IMR-90 (cell line): ENCODE results near the gene RPS6KA5. TPM values are rescaled to one million over a fixed set of nuclear protein-coding genes. Genes with fewer than 3 reads are reported as not detected.

Experiments used
- ATAC-seq: fragments of 200-7000 bp; cut with Tn5 transposase; 2 replicates; pipeline ENCODE4 v1.9.1; 2020; ENCODE audit warnings: low read depth, mild to moderate bottlenecking, moderate library complexity
- BruUV-seq: library from RNA; stranded (reverse); fragments of 400-500 nt; replicated peaks from 2 replicates; lab custom pipeline; 2021; lab: Mats Ljungman, UMichigan
- CTCF ChIA-PET: fragments of 300-600 bp; formaldehyde crosslinking; extraction: SDS; loops from one replicate; lab custom pipeline; 2021; ENCODE audit warnings: antibody characterized with exemption; lab: Yijun Ruan, JAX
- POLR2A ChIA-PET: fragments of 300-600 bp; sonication (Branson Sonifier 250); formaldehyde crosslinking; loops from one replicate; lab custom pipeline; 2022; ENCODE audit warnings: antibody characterized with exemption; ENCODE audit not compliant: unreplicated experiment; lab: Charles Lee
- DNase-seq: peaks from one replicate; pipeline ENCODE4 v3.0.0; 2013
- H2AFZ ChIP-seq: replicated peaks from 2 replicates; pipeline ENCODE3; 2013; ENCODE audit warnings: low read length, mild to moderate bottlenecking; ENCODE audit not compliant: poor library complexity
- H2AK5ac ChIP-seq: 2 replicates; pipeline ENCODE4 v1.6.1; 2013; ENCODE audit warnings: low read depth, low read length, inconsistent platforms
- H2AK9ac ChIP-seq: replicated peaks from 2 replicates; pipeline ENCODE3; 2013; ENCODE audit warnings: mild to moderate bottlenecking, low read depth, low read length, moderate library complexity; ENCODE audit not compliant: poor library complexity
- H2BK120ac ChIP-seq: 2 replicates; pipeline ENCODE4 v1.6.1; 2013; ENCODE audit warnings: low read depth, low read length, inconsistent platforms
- H2BK15ac ChIP-seq: 3 replicates; pipeline ENCODE4 v1.6.1; 2013; ENCODE audit warnings: low read depth, low read length, inconsistent platforms
- H2BK20ac ChIP-seq: 2 replicates; pipeline ENCODE4 v1.6.1; 2013; ENCODE audit warnings: low read depth, mild to moderate bottlenecking, inconsistent platforms, low read length, moderate library complexity
- H2BK5ac ChIP-seq: 2 replicates; pipeline ENCODE4 v1.6.1; 2013; ENCODE audit warnings: mild to moderate bottlenecking, low read depth, low read length, inconsistent platforms; ENCODE audit not compliant: poor library complexity, severe bottlenecking
- H3K14ac ChIP-seq: replicated peaks from 2 replicates; pipeline ENCODE4 v1.6.1; 2013; ENCODE audit warnings: low read depth, low read length, inconsistent platforms
- H3K18ac ChIP-seq: 2 replicates; pipeline ENCODE4 v1.6.1; 2013; ENCODE audit warnings: low read depth, low read length, control low read depth
- H3K23ac ChIP-seq: 2 replicates; pipeline ENCODE4 v1.6.1; 2013; ENCODE audit warnings: low read depth, low read length, inconsistent platforms
- H3K27ac ChIP-seq: 2 replicates; pipeline ENCODE4 v1.5.1; 2013; ENCODE audit warnings: mild to moderate bottlenecking, control low read depth, low read length; ENCODE audit not compliant: insufficient read depth
- H3K27me3 ChIP-seq: 2 replicates; pipeline ENCODE4 v1.6.1; 2013; ENCODE audit warnings: low read length; ENCODE audit not compliant: control insufficient read depth, insufficient read depth
- H3K36me3 ChIP-seq: 2 replicates; pipeline ENCODE4 v1.6.1; 2013; ENCODE audit warnings: low read length, mixed read lengths; ENCODE audit not compliant: control insufficient read depth, insufficient read depth
- H3K4ac ChIP-seq: 2 replicates; pipeline ENCODE4 v1.6.1; 2013; ENCODE audit warnings: low read depth, low read length, inconsistent platforms
- H3K4me1 ChIP-seq: 2 replicates; pipeline ENCODE4 v1.6.1; 2013; ENCODE audit warnings: low read length, mixed read lengths; ENCODE audit not compliant: control insufficient read depth, insufficient read depth
- H3K4me2 ChIP-seq: 2 replicates; pipeline ENCODE4 v1.6.1; 2013; ENCODE audit warnings: low read depth, mild to moderate bottlenecking, control low read depth, low read length, moderate library complexity
- H3K4me3 ChIP-seq: 2 replicates; pipeline ENCODE4 v1.5.1; 2013; ENCODE audit warnings: low read depth, mild to moderate bottlenecking, control low read depth, low read length, moderate library complexity; ENCODE audit not compliant: insufficient read depth
- H3K56ac ChIP-seq: 2 replicates; pipeline ENCODE4 v1.6.1; 2013; ENCODE audit warnings: low read length, inconsistent platforms; ENCODE audit not compliant: insufficient read depth; ENCODE audit errors: extremely low read depth
- H3K79me1 ChIP-seq, 2 experiments: 2 replicates each; pipeline ENCODE4 v1.6.1; 2013; ENCODE audit warnings: low read length in 2 of 2, inconsistent platforms in 1 of 2, low read depth in 1 of 2
- H3K9ac ChIP-seq: 2 replicates; pipeline ENCODE4 v1.6.1; 2013; ENCODE audit warnings: low read depth, low read length, control low read depth
- H3K9me1 ChIP-seq: 2 replicates; pipeline ENCODE4 v1.6.1; 2013; ENCODE audit warnings: low read length, inconsistent platforms; ENCODE audit not compliant: insufficient read depth
- H3K9me3 ChIP-seq: 2 replicates; pipeline ENCODE4 v1.6.1; 2013; ENCODE audit warnings: low read length; ENCODE audit not compliant: control insufficient read depth, insufficient read depth
- H4K20me1 ChIP-seq: 2 replicates; pipeline ENCODE4 v1.6.1; 2013; ENCODE audit warnings: low read length, inconsistent platforms; ENCODE audit not compliant: insufficient read depth
- H4K5ac ChIP-seq: 2 replicates; pipeline ENCODE4 v1.6.1; 2013; ENCODE audit warnings: mild to moderate bottlenecking, low read depth, low read length, control low read depth
- H4K8ac ChIP-seq, 2 experiments: 2 replicates each; pipeline ENCODE4 v1.6.1; 2013; ENCODE audit warnings: low read depth in 2 of 2, low read length in 2 of 2, control low read depth in 1 of 2, inconsistent platforms in 1 of 2
- H4K91ac ChIP-seq: 2 replicates; pipeline ENCODE4 v1.6.1; 2013; ENCODE audit warnings: low read depth, low read length, inconsistent platforms; ENCODE audit not compliant: insufficient read depth
- BHLHE40 ChIP-seq: fragments of 150-350 bp; IDR thresholded peaks from 2 replicates; pipeline ENCODE4 v1.6.1; 2016; ENCODE audit warnings: mild to moderate bottlenecking, low read depth, low read length
- CEBPB ChIP-seq: IDR thresholded peaks from 2 replicates; pipeline ENCODE4 v1.6.1; 2012; ENCODE audit warnings: low read depth, low read length, improper control_type of control experiment
- CHD1 ChIP-seq: IDR thresholded peaks from 2 replicates; pipeline ENCODE4 v1.6.1; 2012; ENCODE audit warnings: low read depth, low read length, improper control_type of control experiment
- FOS ChIP-seq: fragments of 150-350 bp; IDR thresholded peaks from 2 replicates; pipeline ENCODE4 v1.6.1; 2016; ENCODE audit warnings: low read depth, low read length
- MAFK ChIP-seq: IDR thresholded peaks from 2 replicates; pipeline ENCODE4 v1.6.1; 2012; ENCODE audit warnings: low read depth, low read length, improper control_type of control experiment
- MAZ ChIP-seq: IDR thresholded peaks from 2 replicates; pipeline ENCODE4 v1.6.1; 2012; ENCODE audit warnings: low read depth, mild to moderate bottlenecking, low read length, improper control_type of control experiment, moderate library complexity, borderline replicate concordance
- MXI1 ChIP-seq: IDR thresholded peaks from 2 replicates; pipeline ENCODE4 v1.6.1; 2012; ENCODE audit warnings: low read depth, mild to moderate bottlenecking, low read length, moderate library complexity, borderline replicate concordance
- NFE2L2 ChIP-seq: fragments of 150-350 bp; IDR thresholded peaks from 2 replicates; pipeline ENCODE4 v1.6.1; 2016; ENCODE audit warnings: low read depth, mild to moderate bottlenecking, low read length
- POLR2A ChIP-seq: IDR thresholded peaks from 2 replicates; pipeline ENCODE4 v1.6.1; 2012; ENCODE audit warnings: mild to moderate bottlenecking, low read depth, low read length
- RAD21 ChIP-seq: IDR thresholded peaks from 2 replicates; pipeline ENCODE4 v1.6.1; 2012; ENCODE audit warnings: low read length, improper control_type of control experiment
- RCOR1 ChIP-seq: IDR thresholded peaks from 2 replicates; pipeline ENCODE4 v1.6.1; 2012; ENCODE audit warnings: mild to moderate bottlenecking, low read length, improper control_type of control experiment; ENCODE audit not compliant: insufficient replicate concordance
- RFX5 ChIP-seq: IDR thresholded peaks from 2 replicates; pipeline ENCODE4 v1.8.0; 2012; ENCODE audit warnings: low read depth, mild to moderate bottlenecking, low read length, moderate library complexity
- SMC3 ChIP-seq: fragments of 150-350 bp; IDR thresholded peaks from 2 replicates; pipeline ENCODE4 v1.6.1; 2016; ENCODE audit warnings: low read depth, mild to moderate bottlenecking, antibody characterized with exemption, low read length, moderate library complexity
- WGBS, 2 experiments: methylation state at CpG; one replicate each; pipeline versions ENCODE4 v1.1.5 to v1.1.7; 2013; ENCODE audit warnings: missing lambda C conversion rate in 2 of 2; ENCODE audit not compliant: insufficient read length in 1 of 2; ENCODE audit errors: extremely low coverage in 2 of 2; 5-methylcytosine and 5-hydroxymethylcytosine counted together
- dilution Hi-C: fragments of 300-500 bp; cut with HindIII; formaldehyde crosslinking; loops from one replicate; pipeline ENCODE4 v1.14.3; 2018; ENCODE audit warnings: low sequenced_read_pairs; ENCODE audit not compliant: unreplicated experiment
- in situ Hi-C: fragments of 300-500 bp; cut with MboI; formaldehyde crosslinking; loops from 3 replicates; pipeline ENCODE4 v1.14.3; 2019; ENCODE audit warnings: low sequenced_read_pairs, inconsistent platforms, mixed read lengths
- intact Hi-C: fragments of 100-400 bp; cut with micrococcal nuclease; formaldehyde crosslinking; loops from 2 replicates; pipeline ENCODE4 v1.10.0; 2022
- polyA plus RNA-seq, 3 experiments: library from polyadenylated mRNA; depleted of rRNA; stranded (reverse); fragments of >200 nt; gene quantifications; 2 replicates each; pipeline ENCODE4 v1.2.3, GENCODE V29; 2012; ENCODE audit warnings: low replicate concordance in 1 of 3
- total RNA-seq: library from RNA; depleted of rRNA; stranded (reverse); fragments of >200 nt; gene quantifications from 2 replicates; pipeline ENCODE4 v1.2.3, GENCODE V29; 2012
- TF ChIP-seq, protein P1 (sequence below): fragments of 150-350 bp; IDR thresholded peaks from 2 replicates; pipeline ENCODE4 v1.6.1; 2017; ENCODE audit warnings: mild to moderate bottlenecking, antibody characterized with exemption, low read length, low read depth
- TF ChIP-seq, protein P2 (sequence below): conservative IDR thresholded peaks from 2 replicates; pipeline ENCODE4 v1.5.1; 2012; ENCODE audit warnings: mild to moderate bottlenecking, low read depth, low read length, improper control_type of control experiment
- TF ChIP-seq, protein P3 (sequence below): fragments of 150-350 bp; IDR thresholded peaks from 2 replicates; pipeline ENCODE4 v1.6.1; 2016; ENCODE audit warnings: low read depth, mild to moderate bottlenecking, low read length, moderate library complexity, borderline replicate concordance

RPS6KA5 gene
- total and polyA plus RNA-seq, 2 of the 4 experiments (the other 2 are of a cell fraction) = 0.36 TPM

DNA sequence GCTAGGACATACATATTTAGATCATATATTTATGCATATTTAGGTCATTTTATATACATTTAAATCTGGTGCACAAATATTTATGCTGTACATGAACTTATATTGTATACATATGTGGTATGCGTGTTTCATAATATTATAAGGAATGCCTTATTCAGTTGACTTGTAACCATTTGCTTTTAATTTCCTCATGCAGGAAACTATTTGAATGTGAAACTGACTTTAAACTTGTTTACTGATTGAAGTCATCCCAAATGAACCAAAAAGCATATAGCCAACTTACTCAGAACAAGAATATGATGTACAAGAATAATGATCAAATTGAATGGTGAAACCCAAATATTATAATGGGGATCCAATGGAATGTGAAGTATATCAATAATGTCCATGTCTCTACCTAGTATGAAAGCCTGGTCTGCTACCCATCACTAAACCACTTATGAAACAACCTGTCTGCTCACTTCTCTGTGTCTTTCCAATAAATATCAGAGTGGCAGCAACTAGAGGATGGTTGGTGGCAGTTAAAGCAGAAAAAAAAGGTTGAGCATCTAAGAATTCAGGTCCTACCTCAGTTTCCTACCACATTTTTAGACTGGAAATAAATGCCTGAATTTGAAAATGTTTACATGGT is 38.3 kb downstream of the RPS6KA5 start:
- Histone ChIP-seq H3K9me1 (no peaks in the 10 kb centered on the region), H3K4ac (no peak overlapping the region), H4K91ac (no peak overlapping the region), H2BK15ac (no peak overlapping the region), H3K9ac (no peak overlapping the region), H3K27ac (no peak overlapping the region), H3K4me2 (no peak overlapping the region; the same call in 1 of the 2 replicates), H2BK120ac (no peak overlapping the region), H3K27me3 (no peaks in the 10 kb centered on the region), H3K14ac (no peak overlapping the region), H3K18ac (no peak overlapping the region), H3K36me3 (no peaks in the 10 kb centered on the region), H4K5ac (no peak overlapping the region), H3K79me1 (no peaks in the 10 kb centered on the region), H2AK5ac (no peak overlapping the region), H3K9me3 (no peaks in the 10 kb centered on the region), H2AFZ (no peak overlapping the region), H4K8ac (no peak overlapping the region), H2AK9ac (no peak overlapping the region), H2BK5ac (no peak overlapping the region), H4K20me1 (no peaks in the 10 kb centered on the region), H3K4me1 (no peaks in the 10 kb centered on the region), H2BK20ac (no peak overlapping the region), H3K4me3 (no peak overlapping the region), H3K23ac (no peak overlapping the region), H3K56ac (no peak overlapping the region)
- TF ChIP-seq, protein P1, sequence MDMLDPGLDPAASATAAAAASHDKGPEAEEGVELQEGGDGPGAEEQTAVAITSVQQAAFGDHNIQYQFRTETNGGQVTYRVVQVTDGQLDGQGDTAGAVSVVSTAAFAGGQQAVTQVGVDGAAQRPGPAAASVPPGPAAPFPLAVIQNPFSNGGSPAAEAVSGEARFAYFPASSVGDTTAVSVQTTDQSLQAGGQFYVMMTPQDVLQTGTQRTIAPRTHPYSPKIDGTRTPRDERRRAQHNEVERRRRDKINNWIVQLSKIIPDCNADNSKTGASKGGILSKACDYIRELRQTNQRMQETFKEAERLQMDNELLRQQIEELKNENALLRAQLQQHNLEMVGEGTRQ = no peak
- TF ChIP-seq MXI1 (no peak), CHD1 (no peak), RAD21 (no peak), RCOR1 (no peak), BHLHE40 (no peak), MAFK (no peak), RFX5 (no peak), MAZ (no peak), SMC3 (no peak), CEBPB (no peak), NFE2L2 (no peak), FOS (no peak), POLR2A (no peak)
- TF ChIP-seq, protein P2, sequence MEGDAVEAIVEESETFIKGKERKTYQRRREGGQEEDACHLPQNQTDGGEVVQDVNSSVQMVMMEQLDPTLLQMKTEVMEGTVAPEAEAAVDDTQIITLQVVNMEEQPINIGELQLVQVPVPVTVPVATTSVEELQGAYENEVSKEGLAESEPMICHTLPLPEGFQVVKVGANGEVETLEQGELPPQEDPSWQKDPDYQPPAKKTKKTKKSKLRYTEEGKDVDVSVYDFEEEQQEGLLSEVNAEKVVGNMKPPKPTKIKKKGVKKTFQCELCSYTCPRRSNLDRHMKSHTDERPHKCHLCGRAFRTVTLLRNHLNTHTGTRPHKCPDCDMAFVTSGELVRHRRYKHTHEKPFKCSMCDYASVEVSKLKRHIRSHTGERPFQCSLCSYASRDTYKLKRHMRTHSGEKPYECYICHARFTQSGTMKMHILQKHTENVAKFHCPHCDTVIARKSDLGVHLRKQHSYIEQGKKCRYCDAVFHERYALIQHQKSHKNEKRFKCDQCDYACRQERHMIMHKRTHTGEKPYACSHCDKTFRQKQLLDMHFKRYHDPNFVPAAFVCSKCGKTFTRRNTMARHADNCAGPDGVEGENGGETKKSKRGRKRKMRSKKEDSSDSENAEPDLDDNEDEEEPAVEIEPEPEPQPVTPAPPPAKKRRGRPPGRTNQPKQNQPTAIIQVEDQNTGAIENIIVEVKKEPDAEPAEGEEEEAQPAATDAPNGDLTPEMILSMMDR = no peak
- TF ChIP-seq, protein P3, sequence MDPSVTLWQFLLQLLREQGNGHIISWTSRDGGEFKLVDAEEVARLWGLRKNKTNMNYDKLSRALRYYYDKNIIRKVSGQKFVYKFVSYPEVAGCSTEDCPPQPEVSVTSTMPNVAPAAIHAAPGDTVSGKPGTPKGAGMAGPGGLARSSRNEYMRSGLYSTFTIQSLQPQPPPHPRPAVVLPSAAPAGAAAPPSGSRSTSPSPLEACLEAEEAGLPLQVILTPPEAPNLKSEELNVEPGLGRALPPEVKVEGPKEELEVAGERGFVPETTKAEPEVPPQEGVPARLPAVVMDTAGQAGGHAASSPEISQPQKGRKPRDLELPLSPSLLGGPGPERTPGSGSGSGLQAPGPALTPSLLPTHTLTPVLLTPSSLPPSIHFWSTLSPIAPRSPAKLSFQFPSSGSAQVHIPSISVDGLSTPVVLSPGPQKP = no peak
- no peak for ATAC-seq
- dilution Hi-C loops = no loop called here
- BruUV-seq = no TSS peak
- ChIA-PET CTCF (no interaction called here), POLR2A (no interaction called here)
- in situ Hi-C loops = no loop called here
- no peak for DNase-seq
- WGBS, 2 experiments = no CpG with 5 or more reads among the region's 1 CpG
- intact Hi-C loops = no loop called here
